ENCODE measurements around the gene DUOX1. TPM values are rescaled to one million over a fixed set of nuclear protein-coding genes. Genes with fewer than 3 reads are reported as not detected.

The DUOX1 gene
- total RNA-seq, 2 donors from 2014 or later: 1.9 to 2.6 TPM

DNA sequence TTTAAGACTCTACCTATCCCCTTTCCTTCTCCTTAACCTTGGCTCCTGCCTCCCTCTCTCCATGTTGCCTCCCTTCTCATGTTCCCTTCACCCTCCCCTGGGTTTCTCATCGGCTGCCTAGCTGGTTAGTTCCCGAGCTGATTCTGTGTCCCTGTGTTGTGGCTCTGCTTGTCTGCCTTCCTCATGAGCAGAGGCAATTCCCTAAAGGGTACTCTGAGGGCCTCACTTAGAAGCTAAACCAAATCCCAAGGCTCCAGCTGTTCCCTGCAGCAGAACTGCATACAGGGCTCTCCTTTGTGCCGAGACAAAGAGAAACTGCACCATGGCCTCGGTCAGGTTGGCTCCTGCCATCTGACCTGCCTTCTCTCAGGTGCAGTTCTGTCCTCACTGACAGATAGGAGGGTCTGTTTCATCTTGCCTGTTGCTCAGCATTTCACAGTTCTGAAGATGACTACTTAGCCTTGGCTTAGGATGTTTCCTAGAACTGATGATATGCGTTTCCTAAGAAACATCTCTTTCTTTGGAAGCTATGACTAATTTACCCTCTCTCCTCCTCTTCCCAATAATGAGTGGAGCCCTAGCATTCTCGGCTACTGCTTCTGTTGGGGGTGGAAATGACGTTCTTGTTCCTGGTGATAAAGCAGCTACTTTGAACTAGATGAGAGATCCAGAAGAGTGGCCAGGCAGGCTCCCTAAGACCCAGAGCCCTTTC lies 27.1 kb downstream of the DUOX1 start:
- intact Hi-C loops (cut with DNase I): no loop called here
- ATAC-seq (peak in 1 of 2 donors; percentile 11), DNase-seq (no peak)

DNA sequence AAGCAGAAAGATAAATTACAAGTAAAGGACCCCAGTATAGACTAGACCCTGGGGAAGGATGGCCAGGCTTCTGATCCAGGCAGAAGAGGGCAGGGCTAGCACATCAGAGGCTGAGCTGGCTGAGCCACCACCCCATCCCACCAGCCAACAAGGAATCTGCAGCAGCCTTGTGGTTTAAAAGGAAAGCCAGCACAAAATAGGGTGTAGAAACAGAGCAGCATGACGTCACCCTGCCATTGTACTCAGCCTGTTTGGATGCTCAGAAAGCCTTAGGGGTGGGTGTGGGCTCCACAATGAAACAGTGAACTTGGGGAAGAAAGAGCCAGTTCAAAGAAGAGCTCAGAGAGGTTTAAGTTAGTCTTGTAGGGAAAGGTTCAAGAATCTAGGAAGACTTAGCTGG lies 28.2 kb downstream of the DUOX1 start:
- intact Hi-C loops (cut with DNase I): no loop called here
- DNase-seq (peak; percentile 52), ATAC-seq (peak in 1 of 2 donors; percentile 21)

DNA sequence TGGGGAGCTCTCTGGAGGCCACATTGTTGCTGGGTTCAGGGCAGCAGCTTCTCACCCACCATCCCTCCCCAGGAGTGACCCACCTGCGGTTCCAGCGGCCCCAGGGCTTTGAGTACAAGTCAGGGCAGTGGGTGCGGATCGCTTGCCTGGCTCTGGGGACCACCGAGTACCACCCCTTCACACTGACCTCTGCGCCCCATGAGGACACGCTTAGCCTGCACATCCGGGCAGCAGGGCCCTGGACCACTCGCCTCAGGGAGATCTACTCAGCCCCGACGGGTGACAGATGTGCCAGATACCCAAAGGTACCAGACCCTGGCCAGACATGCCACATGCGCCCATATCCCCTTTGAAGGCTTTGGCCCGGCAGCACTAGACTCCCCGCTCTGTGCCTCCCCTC lies 31.9 kb downstream of the DUOX1 start:
- intact Hi-C loops (cut with DNase I): loop anchor here in 1 of 2 donors (2.0 to 5.0 kb wide), 4 partner anchors 36 to 296 kb away; no protein-coding TSS in a partner anchor
- no peak for ATAC-seq
- DNase-seq: no peak

DNA sequence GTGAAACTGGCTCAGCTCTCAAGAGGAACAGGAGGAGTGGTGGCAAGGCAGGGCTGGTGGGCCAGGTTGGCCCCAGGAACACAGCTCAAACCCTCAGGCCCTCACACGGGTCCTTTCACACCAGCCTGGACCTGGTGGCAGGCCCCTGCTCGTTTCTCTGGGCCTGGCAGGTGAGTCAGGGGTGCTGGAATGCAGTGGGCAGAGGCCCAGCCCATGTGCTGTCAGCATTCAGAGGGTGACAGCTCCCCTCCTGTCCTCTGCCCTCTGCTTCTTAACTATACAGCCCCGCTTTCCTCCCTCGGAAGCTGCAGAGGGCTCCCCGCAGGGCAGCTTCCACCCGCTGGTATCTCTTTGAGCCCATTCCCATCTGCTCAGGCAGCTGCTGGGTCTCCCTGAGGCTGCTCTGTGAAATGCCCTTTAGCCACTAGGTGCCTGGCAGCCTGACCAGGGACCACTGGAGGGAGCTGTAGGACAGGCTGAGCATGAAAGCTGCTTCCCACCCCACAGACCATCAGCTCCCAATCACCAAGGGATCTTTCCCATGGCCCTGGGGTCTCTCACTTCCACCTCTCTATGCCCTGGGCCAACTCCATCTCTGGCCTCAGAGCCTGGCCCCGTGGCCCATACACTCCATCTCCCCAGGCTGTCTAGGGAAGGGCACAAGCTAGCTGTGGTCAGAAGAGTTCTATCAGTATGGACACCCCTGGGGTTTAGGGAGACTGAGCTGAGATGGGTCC lies 33.1 kb downstream of the DUOX1 start:
- intact Hi-C loops (cut with DNase I): loop anchor here in 1 of 2 donors (2.0 to 5.0 kb wide), 4 partner anchors 34 to 294 kb away; no protein-coding TSS in a partner anchor
- DNase-seq: peak; percentile 84

DNA sequence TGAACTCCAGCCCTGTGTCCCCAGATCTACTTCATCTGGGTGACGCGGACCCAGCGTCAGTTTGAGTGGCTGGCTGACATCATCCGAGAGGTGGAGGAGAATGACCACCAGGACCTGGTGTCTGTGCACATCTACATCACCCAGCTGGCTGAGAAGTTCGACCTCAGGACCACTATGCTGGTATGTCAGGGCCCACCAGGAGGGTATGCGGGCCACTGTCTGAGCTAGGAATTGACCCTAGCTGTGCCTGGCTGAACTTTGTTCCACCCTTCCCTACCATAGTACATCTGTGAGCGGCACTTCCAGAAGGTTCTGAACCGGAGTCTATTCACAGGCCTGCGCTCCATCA lies 33.7 kb downstream of the DUOX1 start:
- DNase-seq (no peak), ATAC-seq (no peak)
- intact Hi-C loops (cut with DNase I): loop anchor here in 1 of 2 donors (2.0 to 5.0 kb wide), 4 partner anchors 34 to 294 kb away; no protein-coding TSS in a partner anchor

More for the DNA sequence above, 33.1 kb downstream of the DUOX1 start:
- ATAC-seq: peak; percentile 35 to 56

DNA sequence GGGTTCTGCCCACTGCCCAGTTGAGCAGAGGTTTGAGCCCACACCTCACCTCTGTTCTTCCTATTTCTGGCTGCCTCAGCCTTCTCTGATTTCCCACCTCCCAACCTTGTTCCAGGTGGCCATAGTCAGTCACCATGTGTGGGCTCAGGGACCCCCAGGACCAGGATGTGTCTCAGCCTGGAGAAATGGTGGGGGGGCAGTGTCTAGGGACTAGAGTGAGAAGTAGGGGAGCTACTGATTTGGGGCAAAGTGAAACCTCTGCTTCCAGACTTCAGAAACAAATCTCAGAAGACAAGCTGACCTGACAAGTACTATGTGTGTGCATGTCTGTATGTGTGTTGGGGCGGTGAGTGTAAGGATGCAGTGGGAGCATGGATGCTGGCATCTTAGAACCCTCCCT lies 35.1 kb downstream of the DUOX1 start:
- ATAC-seq (no peak), DNase-seq (no peak)
- intact Hi-C loops (cut with DNase I): loop anchor here in 1 of 2 donors (5.0 kb wide), 3 partner anchors 32 to 292 kb away; no protein-coding TSS in a partner anchor

DNA sequence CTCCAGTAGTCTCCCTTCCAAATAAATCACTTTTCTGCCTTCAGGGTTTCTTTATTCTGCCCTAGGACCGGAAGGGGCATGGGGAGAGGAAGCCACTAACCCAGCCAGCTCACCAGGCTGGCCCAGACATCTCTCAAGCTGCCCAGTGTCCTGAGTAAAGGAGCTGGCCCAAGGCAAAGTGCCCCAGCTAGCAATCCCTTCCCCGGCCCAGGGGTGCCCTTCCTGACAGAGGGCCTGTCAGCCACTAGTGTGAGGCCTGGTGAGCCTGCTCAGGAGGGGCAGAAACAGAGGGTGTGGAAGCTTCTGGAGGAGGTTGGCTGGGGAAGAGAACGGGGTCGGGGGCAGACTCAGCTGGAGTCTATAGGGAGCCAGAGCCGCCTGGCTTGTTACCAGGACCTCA lies 35.7 kb downstream of the DUOX1 start:
- intact Hi-C loops (cut with DNase I): no loop called here
- ATAC-seq: no peak
- no peak for DNase-seq

DNA sequence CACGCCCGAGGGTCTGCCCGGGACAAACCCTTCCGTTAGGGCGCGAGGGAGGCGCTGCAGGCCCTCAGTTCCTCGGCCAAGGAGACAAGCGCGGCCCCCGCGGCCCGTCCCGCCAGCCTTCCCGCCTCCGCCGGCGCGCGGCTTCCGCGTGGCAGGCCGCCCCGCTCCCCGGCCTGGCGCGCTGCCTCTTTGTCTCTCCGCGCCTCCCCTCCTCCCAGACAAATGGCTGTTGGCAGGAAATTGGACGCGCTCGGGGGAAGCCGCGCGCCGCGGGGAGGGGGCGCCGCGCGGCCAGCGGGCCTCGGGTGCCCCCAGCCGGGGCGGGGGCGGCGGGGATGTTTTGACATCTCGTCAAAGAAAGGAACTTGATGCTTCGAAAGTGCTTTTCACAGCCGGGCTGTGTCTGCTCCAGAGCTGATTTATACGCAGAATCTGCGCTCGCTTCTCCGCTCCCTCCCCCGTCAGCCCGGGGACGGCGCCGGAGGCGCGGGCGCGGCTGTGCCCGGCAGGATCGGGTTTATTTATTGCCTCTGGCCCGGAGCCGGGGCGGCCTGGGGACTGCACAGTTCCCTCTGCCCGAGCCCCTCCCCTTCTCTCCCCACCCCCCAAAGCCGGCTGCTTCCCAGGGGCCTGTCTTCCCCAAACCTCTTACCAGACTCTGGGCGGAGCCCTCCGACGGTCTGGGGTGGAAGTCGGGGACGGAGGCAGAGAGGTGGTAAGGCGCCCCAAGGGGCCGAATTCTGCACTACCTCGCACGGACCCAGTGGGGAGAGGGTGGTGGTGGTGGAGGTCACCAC lies 37.2 kb downstream of the DUOX1 start:
- intact Hi-C loops (cut with DNase I): no loop called here
- DNase-seq: peak; percentile 91
- ATAC-seq: peak; percentile 85 to 87

DNA sequence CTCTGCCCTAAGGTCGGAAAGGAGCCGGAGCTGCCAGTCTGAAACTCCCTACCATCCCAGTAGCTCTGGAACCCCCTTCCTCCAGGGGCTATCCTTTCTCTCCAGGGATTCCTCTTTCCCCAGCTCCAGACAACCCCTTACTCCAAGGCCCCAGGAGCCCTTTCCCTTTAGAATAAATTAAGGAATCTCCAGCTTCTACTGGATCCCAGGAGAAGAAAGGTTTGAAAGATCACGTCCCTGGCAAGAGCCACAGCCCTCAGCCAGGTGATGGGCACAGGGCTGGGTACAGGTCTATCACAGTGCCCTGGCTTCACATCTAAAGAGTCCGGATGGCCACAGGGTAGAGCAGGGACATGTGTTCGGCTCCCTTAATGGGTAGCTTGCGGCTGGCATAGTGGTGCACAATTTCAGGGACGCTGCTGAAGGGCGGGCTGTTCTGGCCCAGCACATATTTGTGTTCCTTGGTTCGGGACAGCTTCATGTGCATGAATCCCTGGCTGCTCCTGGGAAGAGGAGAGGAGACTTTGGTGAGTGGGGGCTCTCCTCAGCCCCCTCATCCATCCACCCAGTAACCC lies 37.9 kb downstream of the DUOX1 start:
- ATAC-seq (no peak), DNase-seq (no peak)
- intact Hi-C loops (cut with DNase I): no loop called here

DNA sequence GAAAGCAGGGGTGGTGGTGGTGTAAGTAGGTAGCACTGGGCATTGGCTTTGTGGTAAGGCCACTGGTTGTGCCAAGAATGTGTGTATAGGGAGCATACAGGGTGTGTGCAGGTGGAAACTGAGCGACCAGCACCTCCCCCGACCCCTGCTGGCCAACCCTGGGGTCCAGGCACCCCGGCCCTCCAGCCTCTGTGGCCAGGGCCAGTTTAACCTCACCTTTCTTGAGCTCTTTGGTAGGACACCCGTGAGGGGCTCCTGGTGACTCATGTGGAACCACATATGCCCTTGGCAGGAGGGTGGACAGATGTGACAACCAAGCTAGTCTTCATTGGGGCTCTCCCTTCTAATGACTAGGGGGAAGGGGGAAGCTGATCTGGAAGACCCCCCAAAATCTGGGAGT lies 38.5 kb downstream of the DUOX1 start:
- intact Hi-C loops (cut with DNase I): no loop called here
- no peak for DNase-seq
- ATAC-seq: no peak

DNA sequence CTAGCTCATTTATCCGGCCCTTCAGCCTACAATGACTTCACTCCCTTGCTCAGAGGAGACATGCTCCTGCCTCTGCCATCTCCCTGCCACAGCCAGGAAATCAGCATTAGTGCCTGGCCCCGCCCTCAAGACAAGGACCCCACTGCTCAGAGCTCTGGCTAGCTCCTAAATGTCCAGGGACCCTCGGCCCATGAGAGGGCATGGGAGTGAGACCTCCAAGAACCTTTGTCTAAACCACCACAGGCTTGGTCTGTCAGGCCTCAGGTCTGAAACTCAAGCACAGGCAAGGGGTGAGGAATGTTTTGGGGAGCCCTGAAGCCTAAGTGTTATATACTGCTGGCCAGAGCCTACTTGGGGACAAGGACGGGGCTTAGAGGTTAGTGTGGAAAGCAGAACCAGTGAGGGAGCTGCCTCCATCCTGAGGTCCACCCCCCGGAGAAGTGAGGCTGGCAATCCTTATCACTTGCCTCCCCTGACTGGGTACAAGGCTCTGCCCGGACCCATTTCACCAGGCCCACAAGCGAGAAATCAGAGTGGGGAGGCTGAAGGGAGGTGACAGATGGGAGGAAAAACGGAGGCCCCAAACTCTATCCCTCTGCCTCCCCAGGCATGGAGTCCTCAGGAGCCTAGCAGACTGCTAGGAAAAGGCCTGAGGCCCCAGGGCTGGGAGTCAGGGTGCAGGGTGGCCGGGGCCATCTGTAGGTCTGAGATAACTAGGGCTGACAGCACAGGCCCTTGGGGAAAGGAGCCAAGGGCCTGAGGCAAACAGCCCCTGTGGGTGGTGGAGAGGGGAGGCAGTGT lies 39.2 kb downstream of the DUOX1 start:
- DNase-seq (no peak), ATAC-seq (no peak)
- intact Hi-C loops (cut with DNase I): no loop called here

DNA sequence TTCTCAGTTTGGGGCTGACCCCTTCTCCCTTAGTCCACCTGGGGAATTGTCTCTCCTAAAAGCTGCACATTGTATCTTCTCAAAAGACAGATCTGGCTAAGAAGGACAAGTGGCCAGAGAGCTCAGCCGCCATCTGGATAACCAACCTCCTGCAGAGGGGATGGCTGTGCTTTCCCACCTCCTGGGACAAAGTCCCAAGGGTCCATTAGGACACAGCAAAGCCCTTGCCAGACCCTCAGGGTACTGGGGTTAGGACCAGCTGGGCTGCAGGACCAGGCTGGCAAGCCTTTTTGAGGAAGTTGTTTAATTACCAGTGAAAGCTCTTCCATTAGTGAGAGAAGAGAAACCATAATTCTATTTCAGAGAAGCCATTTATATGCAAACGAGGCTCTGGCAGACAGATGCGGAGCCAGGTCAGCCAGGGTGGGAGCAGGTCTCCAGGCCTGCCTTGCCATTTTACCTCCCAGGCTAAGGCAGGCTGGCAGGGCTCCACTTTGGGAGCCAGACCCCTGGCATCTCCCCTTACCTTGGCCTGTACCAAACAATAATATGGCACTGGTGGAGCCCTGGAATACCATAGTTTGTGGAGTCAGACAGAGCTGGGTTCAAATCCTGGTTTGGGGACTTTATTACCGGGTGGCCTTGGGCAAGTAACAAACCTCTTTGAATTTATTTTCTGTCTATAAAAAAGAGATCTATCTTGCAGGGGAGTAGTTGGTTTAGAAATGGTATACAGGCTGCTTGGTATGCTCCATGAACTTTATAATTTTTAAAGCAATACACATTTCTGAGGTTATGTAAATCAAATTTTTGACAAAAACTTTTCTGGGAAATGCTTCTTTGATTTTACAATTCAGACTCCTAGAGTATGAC lies 40.0 kb downstream of the DUOX1 start:
- no peak for DNase-seq
- intact Hi-C loops (cut with DNase I): no loop called here

DNA sequence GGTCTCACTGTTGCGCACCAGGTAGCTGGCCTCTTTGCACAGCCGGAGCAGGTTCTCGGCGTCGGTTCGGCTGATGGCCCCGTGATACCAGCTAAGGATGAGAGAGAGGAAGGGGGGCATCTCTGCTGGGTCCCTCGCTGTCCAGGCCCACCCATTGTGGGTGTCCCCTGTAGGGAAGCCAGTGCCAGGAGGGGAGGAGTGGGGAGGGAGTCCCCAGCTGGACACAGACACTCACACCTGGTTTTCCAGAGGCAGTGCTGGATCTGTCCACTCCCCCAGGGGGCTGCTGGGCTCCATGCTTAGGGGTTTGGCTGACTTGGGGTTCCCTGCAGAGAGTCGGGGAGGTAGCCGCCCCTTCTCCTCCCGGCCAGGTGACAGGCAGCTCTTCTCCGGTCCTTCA lies 42.1 kb downstream of the DUOX1 start:
- no peak for ATAC-seq
- intact Hi-C loops (cut with DNase I): no loop called here
- DNase-seq: no peak

More for the DNA sequence above, 40.0 kb downstream of the DUOX1 start:
- no peak for ATAC-seq

DNA sequence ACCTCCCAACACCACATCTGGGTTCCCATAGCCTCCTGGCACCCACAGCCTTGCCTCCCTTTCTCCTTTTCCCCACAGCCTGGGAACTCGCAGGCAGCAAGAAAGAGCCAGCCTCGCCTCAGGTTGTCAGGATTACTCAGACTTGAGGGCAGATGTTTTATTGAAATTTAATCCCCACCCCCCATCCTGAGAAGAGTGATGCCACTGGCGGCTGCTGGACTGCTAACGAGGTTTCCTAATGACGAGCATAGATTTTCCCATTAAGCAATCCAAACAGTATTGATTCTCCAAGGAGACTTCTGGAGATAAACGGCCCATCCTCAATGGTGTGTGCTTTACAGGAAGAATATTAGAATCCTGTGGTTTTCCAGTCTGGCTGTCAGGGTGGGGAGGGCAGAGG lies 44.3 kb downstream of the DUOX1 start:
- DNase-seq (no peak), ATAC-seq (no peak)
- intact Hi-C loops (cut with DNase I): no loop called here

DNA sequence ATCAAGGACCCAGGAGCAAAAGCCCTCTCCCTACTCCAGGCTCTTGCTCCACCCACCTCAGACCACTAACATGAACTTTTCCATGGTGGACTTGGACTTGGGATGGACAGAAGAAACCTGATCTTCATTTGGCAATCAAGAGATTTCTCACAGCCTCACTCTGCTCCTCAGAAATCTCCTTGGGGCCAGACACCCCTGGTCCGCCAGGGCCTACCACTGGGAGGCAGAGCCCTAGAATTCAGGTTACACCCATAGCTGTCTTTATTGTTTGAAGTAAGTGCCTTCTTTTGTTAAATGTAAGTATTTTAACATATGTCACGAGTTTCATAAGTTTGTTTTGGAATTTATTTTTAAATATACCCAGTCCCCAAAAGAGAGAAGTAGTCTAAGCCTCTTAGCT lies 44.8 kb downstream of the DUOX1 start:
- ATAC-seq: no peak
- no peak for DNase-seq
- intact Hi-C loops (cut with DNase I): no loop called here

DNA sequence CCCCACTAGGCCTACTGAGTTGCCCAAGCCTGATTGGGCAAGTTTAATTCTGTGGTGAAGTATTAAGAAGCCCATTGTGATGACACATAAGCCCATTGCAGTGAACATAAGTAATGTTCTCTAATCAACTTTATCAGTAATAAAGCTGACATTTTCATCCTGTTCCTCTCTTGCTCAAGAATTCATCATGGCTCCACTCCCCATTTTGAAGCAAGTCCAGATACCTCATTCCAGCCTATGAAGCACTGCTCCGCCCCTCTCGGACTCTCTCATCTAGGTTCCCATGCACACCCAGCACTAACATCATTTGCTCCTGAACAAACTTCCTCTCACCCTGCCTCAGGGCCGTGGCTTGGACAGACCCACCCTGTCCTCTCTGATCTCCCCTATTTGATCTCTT lies 47.5 kb downstream of the DUOX1 start:
- intact Hi-C loops (cut with DNase I): no loop called here
- ATAC-seq: no peak
- no peak for DNase-seq

DNA sequence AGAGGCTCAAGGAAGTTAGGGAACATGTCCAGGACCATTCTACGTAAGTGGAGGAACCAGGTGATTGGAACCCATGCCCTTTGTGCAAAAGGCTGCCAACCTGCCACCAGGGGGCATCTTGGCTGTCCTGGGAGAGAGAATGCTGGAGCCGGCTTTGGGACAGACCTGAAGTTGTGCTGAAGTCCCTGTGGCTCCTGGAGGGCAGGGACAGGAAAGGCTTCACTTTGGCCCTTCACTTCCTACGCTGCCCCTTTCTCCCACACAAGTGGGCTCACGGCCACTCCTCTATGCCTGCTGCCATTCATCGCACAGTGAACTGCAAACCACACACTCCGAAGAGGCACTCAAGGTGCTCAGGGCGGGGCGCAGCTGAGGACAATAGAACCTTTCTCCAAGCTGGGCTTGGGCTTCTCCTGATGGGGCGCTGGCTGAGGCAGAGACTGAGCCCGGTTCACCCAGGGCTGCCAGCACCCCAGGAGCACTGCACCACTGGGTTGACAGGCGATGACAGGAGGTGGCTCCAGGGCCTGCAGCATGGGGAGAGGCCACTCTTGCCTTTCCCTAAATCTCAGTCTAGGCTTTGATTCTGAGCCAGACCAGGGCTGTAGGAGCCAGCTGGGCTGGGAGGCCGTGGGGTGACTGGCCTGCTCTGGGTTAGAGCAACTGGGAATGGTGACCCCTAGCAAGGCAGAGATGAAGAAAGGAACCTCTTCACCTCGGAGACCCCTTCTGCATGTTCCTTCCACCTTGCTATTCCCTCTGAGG lies 49.6 kb downstream of the DUOX1 start:
- peak; percentile 19 to 38 for ATAC-seq
- intact Hi-C loops (cut with DNase I): no loop called here
- no peak for DNase-seq
